HepG2 (cell line): ENCODE data around the gene GAS2L1. TPM values are rescaled to one million over a fixed set of nuclear protein-coding genes. Genes with fewer than 3 reads are reported as not detected.
A peak's percentile ranks its signal among the peaks of the same experiment; 100 is the strongest.

Experiments
- ARID5B ChIP-seq: IDR thresholded peaks from 2 replicates; pipeline ENCODE4 v1.4.0; 2020; ENCODE audit warnings: mild to moderate bottlenecking, missing genetic modification reagents
- IRX3 ChIP-seq: sonication (generic); formaldehyde crosslinking; IDR thresholded peaks from 2 replicates; pipeline ENCODE4 v1.8.1; 2023; ENCODE audit warnings: mild to moderate bottlenecking, low read depth, missing genetic modification reagents, borderline replicate concordance
- NFKBIZ ChIP-seq: IDR thresholded peaks from 2 replicates; pipeline ENCODE4 v1.6.1; 2018; ENCODE audit warnings: missing genetic modification reagents, missing compliant biosample characterization
- PRPF4 ChIP-seq: fragments of 200-400 bp; formaldehyde crosslinking; IDR thresholded peaks from 2 replicates; pipeline ENCODE4 v1.6.1; 2016; ENCODE audit warnings: low read length, low read depth; ENCODE audit not compliant: poor library complexity, severe bottlenecking
- UBTF ChIP-seq: sonication (generic); formaldehyde crosslinking; IDR thresholded peaks from 2 replicates; pipeline ENCODE4 v1.4.0; 2020; ENCODE audit warnings: mild to moderate bottlenecking, missing genetic modification reagents
- ZEB1 ChIP-seq: IDR thresholded peaks from 2 replicates; pipeline ENCODE4 v1.6.1; 2012; ENCODE audit warnings: mild to moderate bottlenecking, low read depth, inconsistent platforms; ENCODE audit not compliant: insufficient replicate concordance
- ZFP36 ChIP-seq: fragments of 150-350 bp; IDR thresholded peaks from 2 replicates; pipeline ENCODE4 v1.6.1; 2018; ENCODE audit warnings: borderline replicate concordance, low read length, low read depth; ENCODE audit not compliant: partially characterized antibody
- ZFP36L1 ChIP-seq: sonication (generic); formaldehyde crosslinking; IDR thresholded peaks from 2 replicates; pipeline ENCODE4 v1.8.0; 2022; ENCODE audit warnings: mild to moderate bottlenecking, missing genetic modification reagents, moderate library complexity
- ZNF275 ChIP-seq: sonication (generic); formaldehyde crosslinking; IDR thresholded peaks from 2 replicates; pipeline ENCODE4 v1.8.0; 2022; ENCODE audit warnings: missing genetic modification reagents, mild to moderate bottlenecking, inconsistent platforms, borderline replicate concordance
- ZNF512B ChIP-seq: sonication (generic); formaldehyde crosslinking; IDR thresholded peaks from 2 replicates; pipeline ENCODE4 v1.5.1; 2020; ENCODE audit warnings: missing genetic modification reagents, mild to moderate bottlenecking, borderline replicate concordance
- ZNF775 ChIP-seq: sonication (generic); formaldehyde crosslinking; IDR thresholded peaks from 2 replicates; pipeline ENCODE4 v1.4.0; 2020; ENCODE audit warnings: missing genetic modification reagents, mild to moderate bottlenecking, moderate library complexity, borderline replicate concordance
- ZSCAN25 ChIP-seq: sonication (generic); formaldehyde crosslinking; IDR thresholded peaks from 2 replicates; pipeline ENCODE4 v1.8.0; 2022; ENCODE audit warnings: mild to moderate bottlenecking, missing genetic modification reagents
- ZXDC ChIP-seq: sonication (generic); formaldehyde crosslinking; IDR thresholded peaks from 2 replicates; pipeline ENCODE4 v1.5.0; 2020; ENCODE audit warnings: mild to moderate bottlenecking, missing genetic modification reagents
- polyA plus RNA-seq, 8 experiments: library from polyadenylated mRNA; depleted of rRNA in 3 of 8; stranded (reverse) in 7 of 8; unstranded in 1 of 8; fragments of >200 nt; fragmentation: Illumina TruSeq in 4 of 8; extraction: Trizol in 4 of 8; gene quantifications; 2 replicates each; pipeline versions ENCODE4 v1.2.1 to v1.2.3, GENCODE V29; 2011 to 2016; ENCODE audit warnings: low read depth in 4 of 8, missing spikeins in 1 of 8, mixed read lengths in 1 of 8; ENCODE audit not compliant: insufficient read depth in 1 of 8
- total RNA-seq, 5 experiments: library from RNA; depleted of rRNA; stranded (reverse); fragments of >200 nt; fragmentation: Illumina TruSeq; extraction: Trizol; gene quantifications; 2 replicates each; pipeline ENCODE4 v1.2.3, GENCODE V29; 2016; ENCODE audit warnings: low read depth in 1 of 5

Gene GAS2L1
- total and polyA plus RNA-seq, 2 of the 13 experiments (the other 11 are each of a cell fraction or from before 2014, with no cell fraction given): 1.8 to 3.3 TPM

- TF ChIP-seq ZXDC (peak; percentile 73; the same call in 1 of the 2 replicates), PRPF4 (peak; percentile 88), ZNF512B (CRISPR knock-in tag) (no peak), IRX3 (CRISPR knock-in tag) (peak; percentile 34; the same call in 1 of the 2 replicates), ARID5B (peak; percentile 59; the same call in 1 of the 2 replicates), ZNF775 (CRISPR knock-in tag) (peak; percentile 91; the same call in 1 of the 2 replicates), ZNF275 (CRISPR knock-in tag) (peak; percentile 81; the same call in 1 of the 2 replicates), NFKBIZ (CRISPR knock-in tag) (no peak), ZFP36 (no peak), UBTF (CRISPR knock-in tag) (peak; percentile 80), ZSCAN25 (0 out of 2 replicates have a peak, but pooled peaks have one; percentile 34), ZEB1 (peak; percentile 33), ZFP36L1 (peak; percentile 47; the same call in 1 of the 2 replicates)
These were observed 38.5 kb upstream of the GAS2L1 start, which contains the start of the genes EWSR1 and RHBDD3 (continued) for GRCh38 chr22:29267858-29268510.
